ENCODE measurements around the gene IGSF8.

DNA sequence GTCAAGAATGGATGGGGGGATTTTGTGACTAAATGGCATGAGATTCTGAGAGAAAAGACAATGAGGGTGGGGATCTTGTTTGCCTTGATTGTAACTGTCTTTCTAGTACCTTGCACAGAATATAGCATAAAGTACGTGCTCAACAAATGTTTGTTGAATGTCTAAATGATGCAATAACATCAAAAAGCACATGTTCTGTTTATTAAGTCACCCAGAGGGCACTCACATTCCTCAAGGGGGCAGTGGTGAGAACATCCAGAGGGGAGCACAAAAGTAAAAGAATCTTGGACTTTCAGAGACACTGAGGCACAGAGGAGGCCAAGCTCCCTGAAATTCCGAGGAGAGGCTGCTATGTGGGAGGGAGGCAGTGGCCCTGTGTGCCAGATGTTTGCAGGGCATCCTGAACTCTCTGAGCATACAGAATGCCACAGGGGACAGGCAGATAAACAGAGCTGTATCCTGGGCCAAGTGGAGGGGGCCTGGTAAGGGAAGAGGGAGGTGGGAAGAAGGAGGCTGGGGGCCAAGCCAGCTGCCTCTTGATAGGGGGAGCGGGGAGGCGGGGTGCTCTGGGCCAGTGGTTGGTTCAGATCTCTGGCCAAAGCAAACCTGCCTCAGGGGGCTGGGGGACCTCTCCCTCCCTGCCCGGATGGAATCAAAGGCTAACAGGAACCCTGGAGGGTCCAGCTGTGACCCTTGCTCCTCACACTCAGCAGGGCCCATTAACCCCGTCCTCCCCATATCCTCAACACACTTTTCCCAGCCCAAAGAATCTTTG, 10.7 kb upstream of the IGSF8 start:
- TF ChIP-seq POLR2A (IDR thresholded peaks at IDR 0.05) (no peak), POLR2AphosphoS5 (IDR thresholded peaks at IDR 0.05) (no peak)
- TF ChIP-seq, protein P1, sequence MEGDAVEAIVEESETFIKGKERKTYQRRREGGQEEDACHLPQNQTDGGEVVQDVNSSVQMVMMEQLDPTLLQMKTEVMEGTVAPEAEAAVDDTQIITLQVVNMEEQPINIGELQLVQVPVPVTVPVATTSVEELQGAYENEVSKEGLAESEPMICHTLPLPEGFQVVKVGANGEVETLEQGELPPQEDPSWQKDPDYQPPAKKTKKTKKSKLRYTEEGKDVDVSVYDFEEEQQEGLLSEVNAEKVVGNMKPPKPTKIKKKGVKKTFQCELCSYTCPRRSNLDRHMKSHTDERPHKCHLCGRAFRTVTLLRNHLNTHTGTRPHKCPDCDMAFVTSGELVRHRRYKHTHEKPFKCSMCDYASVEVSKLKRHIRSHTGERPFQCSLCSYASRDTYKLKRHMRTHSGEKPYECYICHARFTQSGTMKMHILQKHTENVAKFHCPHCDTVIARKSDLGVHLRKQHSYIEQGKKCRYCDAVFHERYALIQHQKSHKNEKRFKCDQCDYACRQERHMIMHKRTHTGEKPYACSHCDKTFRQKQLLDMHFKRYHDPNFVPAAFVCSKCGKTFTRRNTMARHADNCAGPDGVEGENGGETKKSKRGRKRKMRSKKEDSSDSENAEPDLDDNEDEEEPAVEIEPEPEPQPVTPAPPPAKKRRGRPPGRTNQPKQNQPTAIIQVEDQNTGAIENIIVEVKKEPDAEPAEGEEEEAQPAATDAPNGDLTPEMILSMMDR (IDR thresholded peaks at IDR 0.05), result peak in 2 of 4 experiments; percentile 15 to 36

All from sigmoid colon (tissue), 4 donors.